H9 (cell line): ENCODE results near the gene FHIP2A. TPM values are rescaled to one million over a fixed set of nuclear protein-coding genes. Genes with fewer than 3 reads are reported as not detected.

Experiments
- DNase-seq: peaks from one replicate; pipeline ENCODE4 v3.0.0-alpha.2; 2017
- H2AFZ ChIP-seq: one replicate; pipeline ENCODE4 v1.6.1; 2013; ENCODE audit warnings: mild to moderate bottlenecking, low read length, control low read depth, moderate library complexity
- H2AK5ac ChIP-seq: 2 replicates; pipeline ENCODE4 v1.6.1; 2013; ENCODE audit warnings: low read length, control low read depth, mixed read lengths; ENCODE audit not compliant: insufficient read length
- H2BK120ac ChIP-seq: one replicate; pipeline ENCODE4 v1.6.1; 2013; ENCODE audit warnings: low read depth, mild to moderate bottlenecking, low read length, control low read depth, inconsistent platforms; ENCODE audit not compliant: poor library complexity, severe bottlenecking
- H2BK12ac ChIP-seq: 2 replicates; pipeline ENCODE4 v1.6.1; 2013; ENCODE audit warnings: low read length, control low read depth, mixed read lengths, low read depth; ENCODE audit not compliant: insufficient read length
- H2BK15ac ChIP-seq: 2 replicates; pipeline ENCODE4 v1.6.1; 2013; ENCODE audit warnings: low read depth, low read length, control low read depth
- H2BK20ac ChIP-seq: one replicate; pipeline ENCODE4 v1.6.1; 2013; ENCODE audit warnings: low read depth, mild to moderate bottlenecking, low read length, control low read depth, inconsistent platforms; ENCODE audit not compliant: poor library complexity, severe bottlenecking
- H2BK5ac ChIP-seq: 2 replicates; pipeline ENCODE4 v1.6.1; 2013; ENCODE audit warnings: low read length, control low read depth, mixed read lengths; ENCODE audit not compliant: insufficient read length
- H3K14ac ChIP-seq: 2 replicates; pipeline ENCODE4 v1.6.1; 2013; ENCODE audit warnings: low read length, control low read depth; ENCODE audit not compliant: insufficient read depth
- H3K18ac ChIP-seq: 2 replicates; pipeline ENCODE4 v1.6.1; 2013; ENCODE audit warnings: low read depth, mild to moderate bottlenecking, mixed read lengths, low read length, control low read depth; ENCODE audit not compliant: insufficient read length
- H3K23ac ChIP-seq: 2 replicates; pipeline ENCODE4 v1.6.1; 2013; ENCODE audit warnings: low read length, control low read depth, mixed read lengths, low read depth; ENCODE audit not compliant: insufficient read length
- H3K23me2 ChIP-seq: 2 replicates; pipeline ENCODE4 v1.6.1; 2013; ENCODE audit warnings: low read depth, mild to moderate bottlenecking, mixed read lengths, low read length, control low read depth; ENCODE audit not compliant: insufficient read length, poor library complexity, severe bottlenecking
- H3K27ac ChIP-seq: 2 replicates; pipeline ENCODE4 v1.5.1; 2013; ENCODE audit warnings: low read length, control low read depth, mixed read lengths, low read depth; ENCODE audit not compliant: insufficient read length
- H3K27me3 ChIP-seq: 2 replicates; pipeline ENCODE4 v1.6.1; 2013; ENCODE audit warnings: low read length, control low read depth, inconsistent platforms; ENCODE audit not compliant: insufficient read depth
- H3K4ac ChIP-seq: 2 replicates; pipeline ENCODE4 v1.6.1; 2013; ENCODE audit warnings: low read depth, mild to moderate bottlenecking, control low read depth, inconsistent platforms, low read length, moderate library complexity
- H3K4me1 ChIP-seq: 2 replicates; pipeline ENCODE4 v1.6.1; 2013; ENCODE audit warnings: low read length, control low read depth, inconsistent platforms; ENCODE audit not compliant: insufficient read depth
- H3K4me2 ChIP-seq: 2 replicates; pipeline ENCODE4 v1.6.1; 2013; ENCODE audit warnings: low read length, control low read depth, mixed read lengths; ENCODE audit not compliant: insufficient read length, insufficient read depth
- H3K56ac ChIP-seq: 2 replicates; pipeline ENCODE4 v1.6.1; 2013; ENCODE audit warnings: low read depth, mild to moderate bottlenecking, mixed read lengths, low read length, control low read depth; ENCODE audit not compliant: insufficient read length
- H3K79me1 ChIP-seq: 2 replicates; pipeline ENCODE4 v1.6.1; 2013; ENCODE audit warnings: low read depth, mild to moderate bottlenecking, moderate library complexity, low read length, control low read depth, inconsistent platforms; ENCODE audit not compliant: insufficient read depth, poor library complexity, severe bottlenecking
- H3K79me2 ChIP-seq: 2 replicates; pipeline ENCODE4 v1.6.1; 2013; ENCODE audit warnings: low read length, control low read depth, inconsistent platforms; ENCODE audit not compliant: insufficient read depth
- H3K9ac ChIP-seq: 2 replicates; pipeline ENCODE4 v1.6.1; 2013; ENCODE audit warnings: low read length, control low read depth, mixed read lengths; ENCODE audit not compliant: insufficient read length; ENCODE audit errors: extremely low read depth
- H3K9me3 ChIP-seq: one replicate; pipeline ENCODE4 v1.6.1; 2013; ENCODE audit warnings: low read depth, low read length, inconsistent platforms; ENCODE audit not compliant: control insufficient read depth
- H3T11ph ChIP-seq: one replicate; pipeline ENCODE4 v1.6.1; 2013; ENCODE audit warnings: mild to moderate bottlenecking, low read length, control low read depth, inconsistent platforms
- H4K20me1 ChIP-seq: one replicate; pipeline ENCODE4 v1.6.1; 2013; ENCODE audit not compliant: control insufficient read depth, insufficient read length, insufficient read depth
- H4K5ac ChIP-seq: 2 replicates; pipeline ENCODE4 v1.6.1; 2013; ENCODE audit warnings: low read depth, mild to moderate bottlenecking, mixed read lengths, low read length, control low read depth; ENCODE audit not compliant: insufficient read length
- H4K8ac ChIP-seq: replicated peaks from 2 replicates; pipeline ENCODE4 v1.6.1; 2013; ENCODE audit warnings: low read length, control low read depth, mixed read lengths, low read depth; ENCODE audit not compliant: insufficient read length
- H4K91ac ChIP-seq: 2 replicates; pipeline ENCODE4 v1.6.1; 2013; ENCODE audit warnings: low read depth, mild to moderate bottlenecking, moderate library complexity, mixed read lengths, low read length, control low read depth; ENCODE audit not compliant: insufficient read length
- H3K27ac Mint-ChIP-seq, 3 experiments: 2 replicates in 2 of 3; 3 replicates in 1 of 3; pipeline ENCODE4 v1.8.0; 2020 to 2021; ENCODE audit warnings: mixed read lengths in 3 of 3, mild to moderate bottlenecking in 1 of 3, moderate library complexity in 1 of 3
- H3K27me3 Mint-ChIP-seq: 2 replicates; pipeline ENCODE4 v1.8.0; 2021; ENCODE audit warnings: low read depth, mild to moderate bottlenecking, moderate library complexity, mixed read lengths
- H3K36me3 Mint-ChIP-seq, 3 experiments: 2 replicates in 2 of 3; 3 replicates in 1 of 3; pipeline ENCODE4 v1.8.0; 2020 to 2021; ENCODE audit warnings: low read depth in 3 of 3, mixed read lengths in 3 of 3; ENCODE audit not compliant: insufficient read depth in 1 of 3
- H3K4me1 Mint-ChIP-seq, 2 experiments: 2 replicates each; pipeline ENCODE4 v1.8.0; 2020; ENCODE audit warnings: mixed read lengths in 2 of 2
- H3K4me3 Mint-ChIP-seq, 2 experiments: 2 replicates in 1 of 2; 3 replicates in 1 of 2; pipeline ENCODE4 v1.8.0; 2020 to 2021; ENCODE audit warnings: mild to moderate bottlenecking in 2 of 2, mixed read lengths in 2 of 2, moderate library complexity in 1 of 2
- H3K9me3 Mint-ChIP-seq, 2 experiments: 2 replicates in 1 of 2; 3 replicates in 1 of 2; pipeline ENCODE4 v1.8.0; 2020; ENCODE audit warnings: mild to moderate bottlenecking in 2 of 2, mixed read lengths in 2 of 2, moderate library complexity in 1 of 2
- WGBS: extraction: QIAGEN DNeasy Blood & Tissue Kit; methylation state at CpG from one replicate; pipeline ENCODE4 v1.1.7; 2013; ENCODE audit warnings: missing lambda C conversion rate, low lambda C conversion rate, mixed read lengths; ENCODE audit not compliant: insufficient read length; ENCODE audit errors: extremely low coverage; 5-methylcytosine and 5-hydroxymethylcytosine counted together
- total RNA-seq: library from RNA; stranded (reverse); gene quantifications from 2 replicates; pipeline ENCODE4 v1.2.1, GENCODE V29; 2021
- TF ChIP-seq, protein P1 (sequence below): fragments of 200-600 bp; sonication (generic); conservative IDR thresholded peaks from 3 replicates; pipeline ENCODE4 v1.8.0; 2021; ENCODE audit warnings: antibody characterized with exemption, mild to moderate bottlenecking

FHIP2A gene
- total RNA-seq, 1 experiment from 2014 or later: 14.8 TPM

- no peak overlapping the region for H2AFZ ChIP-seq
- no peak overlapping the region for H2BK120ac ChIP-seq
- no peaks in the 10 kb centered on the region for H3K79me1 ChIP-seq
- H3K9me3 ChIP-seq: no peaks in the 10 kb centered on the region
- H4K5ac ChIP-seq: no peak overlapping the region
- H3K4me1 Mint-ChIP-seq: no peaks in the 10 kb centered on the region
- H4K91ac ChIP-seq: no peak overlapping the region
- no peak overlapping the region for H3K27ac ChIP-seq
- no peaks in the 10 kb centered on the region for H3K27me3 Mint-ChIP-seq
- no peaks in the 10 kb centered on the region for H3K4me1 ChIP-seq
- H3T11ph ChIP-seq: no peak overlapping the region
- no peak overlapping the region for H2BK5ac ChIP-seq
- H3K9me3 Mint-ChIP-seq: no peaks in the 10 kb centered on the region
- no peak overlapping the region for H4K8ac ChIP-seq
- no peak overlapping the region for H2BK20ac ChIP-seq
- no peak overlapping the region for H3K4me2 ChIP-seq
- no CpG with 5 or more reads among the region's 7 CpGs for WGBS
- DNase-seq: no peak
- TF ChIP-seq, protein P1, sequence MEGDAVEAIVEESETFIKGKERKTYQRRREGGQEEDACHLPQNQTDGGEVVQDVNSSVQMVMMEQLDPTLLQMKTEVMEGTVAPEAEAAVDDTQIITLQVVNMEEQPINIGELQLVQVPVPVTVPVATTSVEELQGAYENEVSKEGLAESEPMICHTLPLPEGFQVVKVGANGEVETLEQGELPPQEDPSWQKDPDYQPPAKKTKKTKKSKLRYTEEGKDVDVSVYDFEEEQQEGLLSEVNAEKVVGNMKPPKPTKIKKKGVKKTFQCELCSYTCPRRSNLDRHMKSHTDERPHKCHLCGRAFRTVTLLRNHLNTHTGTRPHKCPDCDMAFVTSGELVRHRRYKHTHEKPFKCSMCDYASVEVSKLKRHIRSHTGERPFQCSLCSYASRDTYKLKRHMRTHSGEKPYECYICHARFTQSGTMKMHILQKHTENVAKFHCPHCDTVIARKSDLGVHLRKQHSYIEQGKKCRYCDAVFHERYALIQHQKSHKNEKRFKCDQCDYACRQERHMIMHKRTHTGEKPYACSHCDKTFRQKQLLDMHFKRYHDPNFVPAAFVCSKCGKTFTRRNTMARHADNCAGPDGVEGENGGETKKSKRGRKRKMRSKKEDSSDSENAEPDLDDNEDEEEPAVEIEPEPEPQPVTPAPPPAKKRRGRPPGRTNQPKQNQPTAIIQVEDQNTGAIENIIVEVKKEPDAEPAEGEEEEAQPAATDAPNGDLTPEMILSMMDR: no peak
- H2BK15ac ChIP-seq: no peak overlapping the region
- peaks cover 14 to 45% (median 36%) of the 10 kb centered on the region in 3 experiments for H3K36me3 Mint-ChIP-seq
- H3K9ac ChIP-seq: no peak overlapping the region
- no peak overlapping the region for H2AK5ac ChIP-seq
- no peak overlapping the region for H3K27ac Mint-ChIP-seq
- no peak overlapping the region for H3K23ac ChIP-seq
- H3K4ac ChIP-seq: no peak overlapping the region
- no peak overlapping the region for H3K4me3 Mint-ChIP-seq
- H3K56ac ChIP-seq: no peak overlapping the region
- H4K20me1 ChIP-seq: no peaks in the 10 kb centered on the region
- H3K79me2 ChIP-seq: no peaks in the 10 kb centered on the region
- no peaks in the 10 kb centered on the region for H3K27me3 ChIP-seq
- no peak overlapping the region for H2BK12ac ChIP-seq
- no peaks in the 10 kb centered on the region for H3K23me2 ChIP-seq
- no peak overlapping the region for H3K18ac ChIP-seq
- no peak overlapping the region for H3K14ac ChIP-seq
Measured at GRCh38 chr10:114855776-114856543, 34.4 kb downstream of the FHIP2A start.
